Activated naive CD8-positive, alpha-beta T cell treated with anti-CD3 and anti-CD28 coated beads, Interleukin-2, amount 50 U/mL, for 24 hours (primary cell): Measurements from ENCODE around the gene ADSS1.

Experiments used
- ATAC-seq: fragments of 150-1000 bp; cut with Tn5 transposase; one replicate; pipeline ENCODE4 v1.10.0; 2021
- DNase-seq: peaks from one replicate; pipeline ENCODE4 v3.0.0; 2021
- H3K27ac Mint-ChIP-seq: one replicate; pipeline ENCODE4 v1.8.0; 2021; ENCODE audit warnings: mild to moderate bottlenecking, mixed read lengths
- H3K27me3 Mint-ChIP-seq: one replicate; pipeline ENCODE4 v1.8.0; 2021; ENCODE audit warnings: mixed read lengths
- H3K36me3 Mint-ChIP-seq: one replicate; pipeline ENCODE4 v1.8.0; 2021; ENCODE audit warnings: low read depth, mixed read lengths
- H3K4me1 Mint-ChIP-seq: one replicate; pipeline ENCODE4 v1.8.0; 2021; ENCODE audit warnings: mixed read lengths
- H3K4me3 Mint-ChIP-seq: one replicate; pipeline ENCODE4 v1.8.0; 2021; ENCODE audit warnings: mild to moderate bottlenecking, moderate library complexity, mixed read lengths
- H3K9me3 Mint-ChIP-seq: one replicate; pipeline ENCODE4 v1.8.0; 2021; ENCODE audit warnings: mixed read lengths

ADSS1 gene

GRCh38 chr14:104758981-104759969 lies 35.2 kb downstream of the ADSS1 start:
- ATAC-seq = no peak
- no peak for DNase-seq
- no peaks in the 10 kb centered on the region for H3K9me3 Mint-ChIP-seq
- H3K4me1 Mint-ChIP-seq = peaks cover 25% of the 10 kb centered on the region
- no peak overlapping the region for H3K4me3 Mint-ChIP-seq
- H3K27me3 Mint-ChIP-seq = no peaks in the 10 kb centered on the region
- H3K27ac Mint-ChIP-seq = no peak overlapping the region
- H3K36me3 Mint-ChIP-seq = peaks cover 26% of the 10 kb centered on the region

GRCh38 chr14:104765517-104765916 lies 41.5 kb downstream of the ADSS1 start:
- Mint-ChIP-seq H3K4me1 (peaks cover 16% of the 10 kb centered on the region), H3K27ac (no peak overlapping the region), H3K36me3 (peaks cover 16% of the 10 kb centered on the region), H3K27me3 (no peaks in the 10 kb centered on the region), H3K4me3 (no peak overlapping the region), H3K9me3 (no peaks in the 10 kb centered on the region)
- ATAC-seq (no peak), DNase-seq (no peak)

GRCh38 chr14:104766256-104766862 lies 42.3 kb downstream of the ADSS1 start:
- no peak for ATAC-seq
- DNase-seq = no peak
- Mint-ChIP-seq H3K27me3 (no peaks in the 10 kb centered on the region), H3K36me3 (peaks cover 19% of the 10 kb centered on the region), H3K4me1 (peaks cover 16% of the 10 kb centered on the region), H3K9me3 (no peaks in the 10 kb centered on the region), H3K4me3 (no peak overlapping the region), H3K27ac (no peak overlapping the region)

GRCh38 chr14:104766863-104767633 lies 43.0 kb downstream of the ADSS1 start:
- peaks cover 21% of the 10 kb centered on the region for H3K36me3 Mint-ChIP-seq
- ATAC-seq (no peak), DNase-seq (no peak)
- H3K4me1 Mint-ChIP-seq = peaks cover 16% of the 10 kb centered on the region
- H3K27ac Mint-ChIP-seq = no peak overlapping the region
- H3K9me3 Mint-ChIP-seq = no peaks in the 10 kb centered on the region
- H3K4me3 Mint-ChIP-seq = no peak overlapping the region
- no peaks in the 10 kb centered on the region for H3K27me3 Mint-ChIP-seq

GRCh38 chr14:104767634-104767918 lies 43.5 kb downstream of the ADSS1 start:
- Mint-ChIP-seq H3K9me3 (no peaks in the 10 kb centered on the region), H3K4me1 (peaks cover 16% of the 10 kb centered on the region), H3K36me3 (peaks cover 22% of the 10 kb centered on the region), H3K27me3 (no peaks in the 10 kb centered on the region), H3K4me3 (no peak overlapping the region), H3K27ac (no peak overlapping the region)
- ATAC-seq = no peak
- DNase-seq = no peak

GRCh38 chr14:104768437-104769323 lies 44.7 kb downstream of the ADSS1 start:
- H3K27ac Mint-ChIP-seq = no peak overlapping the region
- no peak overlapping the region for H3K4me3 Mint-ChIP-seq
- no peaks in the 10 kb centered on the region for H3K9me3 Mint-ChIP-seq
- H3K27me3 Mint-ChIP-seq = no peaks in the 10 kb centered on the region
- peaks cover 26% of the 10 kb centered on the region for H3K36me3 Mint-ChIP-seq
- DNase-seq = peak; percentile 93
- peak; percentile 86 for ATAC-seq
- H3K4me1 Mint-ChIP-seq = peaks cover 16% of the 10 kb centered on the region

GRCh38 chr14:104769324-104770071 lies 45.5 kb downstream of the ADSS1 start:
- DNase-seq (peak; percentile 17), ATAC-seq (no peak)
- H3K4me1 Mint-ChIP-seq = peaks cover 16% of the 10 kb centered on the region
- no peaks in the 10 kb centered on the region for H3K27me3 Mint-ChIP-seq
- peaks cover 26% of the 10 kb centered on the region for H3K36me3 Mint-ChIP-seq
- peak overlapping the region; percentile 46 for H3K27ac Mint-ChIP-seq
- no peaks in the 10 kb centered on the region for H3K9me3 Mint-ChIP-seq
- no peak overlapping the region for H3K4me3 Mint-ChIP-seq

GRCh38 chr14:104770072-104770579 lies 46.1 kb downstream of the ADSS1 start:
- no peak for ATAC-seq
- Mint-ChIP-seq H3K4me1 (peaks cover 16% of the 10 kb centered on the region), H3K36me3 (peaks cover 26% of the 10 kb centered on the region)

GRCh38 chr14:104770851-104771272 lies 46.8 kb downstream of the ADSS1 start:
- DNase-seq = peak; percentile 32
- peaks cover 26% of the 10 kb centered on the region for H3K36me3 Mint-ChIP-seq
- H3K27ac Mint-ChIP-seq = peak overlapping the region; percentile 37
- ATAC-seq = no peak
- no peak overlapping the region for H3K4me3 Mint-ChIP-seq
- no peaks in the 10 kb centered on the region for H3K27me3 Mint-ChIP-seq
- H3K4me1 Mint-ChIP-seq = peaks cover 16% of the 10 kb centered on the region
- no peaks in the 10 kb centered on the region for H3K9me3 Mint-ChIP-seq

More at GRCh38 chr14:104770072-104770579, 46.1 kb downstream of the ADSS1 start:
- Mint-ChIP-seq H3K27ac (peak overlapping the region; percentile 46), H3K9me3 (no peaks in the 10 kb centered on the region), H3K4me3 (no peak overlapping the region), H3K27me3 (no peaks in the 10 kb centered on the region)
- DNase-seq = no peak

GRCh38 chr14:104771374-104771773 lies 47.3 kb downstream of the ADSS1 start:
- Mint-ChIP-seq H3K27ac (no peak overlapping the region), H3K27me3 (no peaks in the 10 kb centered on the region), H3K4me1 (peaks cover 16% of the 10 kb centered on the region), H3K4me3 (no peak overlapping the region), H3K9me3 (no peaks in the 10 kb centered on the region), H3K36me3 (peaks cover 24% of the 10 kb centered on the region)
- no peak for ATAC-seq
- DNase-seq = no peak

GRCh38 chr14:104771918-104772706 lies 48.1 kb downstream of the ADSS1 start:
- ATAC-seq (no peak), DNase-seq (no peak)
- H3K27me3 Mint-ChIP-seq = no peaks in the 10 kb centered on the region
- peaks cover 28% of the 10 kb centered on the region for H3K36me3 Mint-ChIP-seq
- no peak overlapping the region for H3K27ac Mint-ChIP-seq
- peaks cover 16% of the 10 kb centered on the region for H3K4me1 Mint-ChIP-seq
- H3K4me3 Mint-ChIP-seq = no peak overlapping the region
- no peaks in the 10 kb centered on the region for H3K9me3 Mint-ChIP-seq

GRCh38 chr14:104772707-104773504 lies 48.9 kb downstream of the ADSS1 start:
- no peaks in the 10 kb centered on the region for H3K27me3 Mint-ChIP-seq
- DNase-seq (no peak), ATAC-seq (no peak)
- H3K4me3 Mint-ChIP-seq = no peak overlapping the region
- no peaks in the 10 kb centered on the region for H3K9me3 Mint-ChIP-seq
- peaks cover 28% of the 10 kb centered on the region for H3K36me3 Mint-ChIP-seq
- H3K4me1 Mint-ChIP-seq = peaks cover 16% of the 10 kb centered on the region
- H3K27ac Mint-ChIP-seq = no peak overlapping the region
